Ovary (tissue), 3 donors: Measurements from ENCODE around the gene TENT4A.

Experiments used
- EP300 ChIP-seq: sonication (generic); formaldehyde crosslinking; IDR thresholded peaks from one replicate; pipeline ENCODE4 v1.6.1; 2017; ENCODE audit warnings: antibody characterized with exemption
- POLR2A ChIP-seq: fragments of 450-650 bp; IDR thresholded peaks from one replicate; pipeline ENCODE4 v1.6.1; 2017; ENCODE audit warnings: antibody characterized with exemption, mild to moderate bottlenecking, moderate library complexity
- TF ChIP-seq, protein P1 (sequence below), 3 donors: fragments of 450-650 bp in 2 of 3; fragments of 200-600 bp in 1 of 3; IDR thresholded peaks; one replicate each; pipeline versions ENCODE4 v1.5.1 to v1.8.0; 2016 to 2022; ENCODE audit warnings: antibody characterized with exemption in 3 of 3, mild to moderate bottlenecking in 1 of 3
- donor health status: DM: no; HTN: no; CAD: no.

DNA sequence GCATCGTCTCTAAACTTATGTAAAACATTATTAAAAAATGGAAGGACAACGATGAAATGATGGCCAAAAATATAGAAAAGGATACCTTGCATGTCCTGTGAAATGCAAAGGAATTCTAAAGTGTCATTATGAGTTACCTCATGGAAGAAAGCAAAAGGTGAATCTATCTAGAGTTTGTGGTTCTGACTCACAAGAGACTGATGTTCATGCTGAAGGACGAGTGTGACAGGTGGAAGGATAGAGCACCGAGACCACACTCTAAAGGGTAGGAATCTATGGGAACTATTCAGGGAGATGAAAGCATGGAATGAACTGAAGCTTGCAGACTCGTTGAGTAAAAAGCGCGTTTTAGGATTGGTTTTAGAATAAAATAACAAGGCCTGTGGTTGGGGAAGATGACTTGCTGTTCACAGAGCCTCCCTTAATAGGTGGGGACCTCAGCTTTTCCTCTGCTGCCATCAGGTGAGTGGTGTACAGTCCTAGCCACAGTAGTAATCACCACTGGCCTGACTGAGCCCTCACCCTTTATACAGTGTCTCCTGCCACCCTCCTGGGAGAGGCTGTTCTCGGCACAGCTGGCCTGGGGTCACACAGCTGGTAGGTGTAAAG is 11.2 kb downstream of the TENT4A start:
- TF ChIP-seq, protein P1, sequence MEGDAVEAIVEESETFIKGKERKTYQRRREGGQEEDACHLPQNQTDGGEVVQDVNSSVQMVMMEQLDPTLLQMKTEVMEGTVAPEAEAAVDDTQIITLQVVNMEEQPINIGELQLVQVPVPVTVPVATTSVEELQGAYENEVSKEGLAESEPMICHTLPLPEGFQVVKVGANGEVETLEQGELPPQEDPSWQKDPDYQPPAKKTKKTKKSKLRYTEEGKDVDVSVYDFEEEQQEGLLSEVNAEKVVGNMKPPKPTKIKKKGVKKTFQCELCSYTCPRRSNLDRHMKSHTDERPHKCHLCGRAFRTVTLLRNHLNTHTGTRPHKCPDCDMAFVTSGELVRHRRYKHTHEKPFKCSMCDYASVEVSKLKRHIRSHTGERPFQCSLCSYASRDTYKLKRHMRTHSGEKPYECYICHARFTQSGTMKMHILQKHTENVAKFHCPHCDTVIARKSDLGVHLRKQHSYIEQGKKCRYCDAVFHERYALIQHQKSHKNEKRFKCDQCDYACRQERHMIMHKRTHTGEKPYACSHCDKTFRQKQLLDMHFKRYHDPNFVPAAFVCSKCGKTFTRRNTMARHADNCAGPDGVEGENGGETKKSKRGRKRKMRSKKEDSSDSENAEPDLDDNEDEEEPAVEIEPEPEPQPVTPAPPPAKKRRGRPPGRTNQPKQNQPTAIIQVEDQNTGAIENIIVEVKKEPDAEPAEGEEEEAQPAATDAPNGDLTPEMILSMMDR (IDR thresholded peaks at IDR 0.05), result no peak
- TF ChIP-seq EP300, result no peak
- TF ChIP-seq POLR2A, result no peak
